Transverse colon (tissue), 4 donors: ENCODE measurements around the gene KCNG4. TPM values are rescaled to one million over a fixed set of nuclear protein-coding genes. Genes with fewer than 3 reads are reported as not detected.

Experiments
- DNase-seq: peaks from one replicate; pipeline ENCODE4 v3.0.0-alpha.2; 2019
- H3K27ac ChIP-seq, 4 donors: fragments of 200-600 bp; sonication (generic); 2 replicates each; pipeline ENCODE4 v1.5.1; 2016 to 2018; ENCODE audit warnings: inconsistent platforms in 4 of 4
- H3K27me3 ChIP-seq: fragments of 200-600 bp; sonication (generic); 2 replicates; pipeline ENCODE4 v1.5.1; 2017; ENCODE audit warnings: inconsistent platforms
- H3K36me3 ChIP-seq, 4 donors: fragments of 200-600 bp; sonication (generic); 2 replicates each; pipeline ENCODE4 v1.5.1; 2017 to 2019; ENCODE audit warnings: inconsistent platforms in 4 of 4
- H3K4me1 ChIP-seq, 4 donors: fragments of 200-600 bp; sonication (generic); 2 replicates each; pipeline ENCODE4 v1.5.1; 2017 to 2020; ENCODE audit warnings: inconsistent platforms in 4 of 4
- H3K4me3 ChIP-seq, 4 donors: fragments of 200-600 bp; sonication (generic); 1 replicate in 1 of 4; 2 replicates in 3 of 4; pipeline versions ENCODE4 v1.5.1 to v1.6.1; 2017 to 2019; ENCODE audit warnings: inconsistent platforms in 4 of 4
- H3K9me3 ChIP-seq, 2 donors: fragments of 200-600 bp; sonication (generic); 2 replicates each; pipeline ENCODE4 v1.5.1; 2017 to 2019; ENCODE audit warnings: inconsistent platforms in 2 of 2
- EP300 ChIP-seq: sonication (generic); formaldehyde crosslinking; IDR thresholded peaks from one replicate; pipeline ENCODE4 v1.6.1; 2017; ENCODE audit warnings: antibody characterized with exemption, low read depth
- POLR2A ChIP-seq: fragments of 450-650 bp; IDR thresholded peaks from one replicate; pipeline ENCODE4 v1.6.1; 2016; ENCODE audit warnings: antibody characterized with exemption, mild to moderate bottlenecking, moderate library complexity
- POLR2AphosphoS5 ChIP-seq, 3 donors: sonication (generic); formaldehyde crosslinking; IDR thresholded peaks; one replicate each; pipeline ENCODE4 v1.6.1; 2016; ENCODE audit warnings: antibody characterized with exemption in 3 of 3
- WGBS, 2 donors: methylation state at CpG; one replicate each; pipeline ENCODE4 v1.1.5; 2018; ENCODE audit warnings: low coverage in 1 of 2; 5-methylcytosine and 5-hydroxymethylcytosine counted together
- in situ Hi-C, 4 donors: fragments of 200-750 bp; cut with MboI; loops; one replicate each; pipeline versions ENCODE4 v1.15.0 to v1.15.1; 2017; ENCODE audit warnings: low sequenced_read_pairs in 3 of 4, low pct_ligation_motif_present in 1 of 4, low pct_unique_long_range_greater_than_20kb in 1 of 4
- intact Hi-C: fragments of 100-400 bp; cut with DNase I; formaldehyde crosslinking; loops from one replicate; pipeline ENCODE4 v1.15.1; 2023; ENCODE audit warnings: low total_unique reads
- total RNA-seq, 4 donors: library from RNA; depleted of rRNA; stranded (reverse); fragments of >200 nt; gene quantifications; one replicate each; pipeline ENCODE4 v1.1.0, GENCODE V29; 2016
- TF ChIP-seq, protein P1 (sequence below), 5 experiments: fragments of 200-600 bp in 3 of 5; fragments of 450-650 bp in 2 of 5; sonication (generic) in 3 of 5; IDR thresholded peaks; 1 replicate in 2 of 5; 2 replicates in 3 of 5; pipeline ENCODE4 v1.5.1; 2016 to 2017; ENCODE audit warnings: antibody characterized with exemption in 5 of 5, inconsistent platforms in 3 of 5, mild to moderate bottlenecking in 2 of 5, moderate library complexity in 1 of 5

KCNG4 gene
- total RNA-seq, 4 donors from 2014 or later, result not detected

DNA sequence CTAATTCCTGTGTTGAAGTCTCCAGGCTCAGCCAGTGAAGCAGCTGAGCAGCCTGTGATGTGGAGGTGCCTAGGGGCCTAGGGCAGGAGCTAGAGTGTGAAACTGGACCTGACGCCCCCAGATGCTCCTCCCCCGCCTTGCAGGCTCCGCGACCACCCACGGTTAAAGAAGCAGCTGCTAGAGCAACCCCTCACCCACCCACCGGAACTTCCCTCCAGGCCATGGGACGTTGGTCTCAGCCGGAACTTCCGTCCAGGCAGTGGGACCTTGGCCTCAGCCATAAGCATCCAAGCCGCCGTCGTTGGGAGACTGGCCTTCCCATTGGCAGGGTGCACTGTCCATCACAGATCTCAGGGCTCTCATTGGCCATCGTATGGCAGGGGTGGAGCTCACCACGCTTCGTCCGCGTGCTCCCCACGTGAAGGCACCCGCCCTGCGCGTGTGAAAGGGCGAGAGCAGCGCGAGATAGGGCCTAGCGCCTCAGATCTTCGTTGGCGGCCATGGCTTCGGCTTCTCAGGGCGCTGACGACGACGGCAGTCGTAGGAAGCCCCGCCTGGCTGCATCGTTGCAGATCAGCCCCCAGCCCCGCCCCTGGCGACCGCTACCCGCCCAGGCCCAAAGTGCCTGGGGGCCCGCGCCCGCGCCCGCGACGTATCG lies 49.0 kb downstream of the KCNG4 start, which contains the start of gene ADAD2:
ADAD2 (plus strand) TSS at position 427 of the 658 bp plus-strand sequence; CDS start at position 501, 74 bp downstream.
- Histone ChIP-seq H3K4me1 (peaks cover 1 to 5% (median 4%) of the 10 kb centered on the region in 4 donors), H3K27ac (no peak within 1 kb of the TSS), H3K27me3 (no peaks in the 10 kb centered on the region), H3K9me3 (no peaks in the 10 kb centered on the region), H3K36me3 (no peaks in the 10 kb centered on the region), H3K4me3 (no peak within 1 kb of the TSS)
- TF ChIP-seq, protein P1, sequence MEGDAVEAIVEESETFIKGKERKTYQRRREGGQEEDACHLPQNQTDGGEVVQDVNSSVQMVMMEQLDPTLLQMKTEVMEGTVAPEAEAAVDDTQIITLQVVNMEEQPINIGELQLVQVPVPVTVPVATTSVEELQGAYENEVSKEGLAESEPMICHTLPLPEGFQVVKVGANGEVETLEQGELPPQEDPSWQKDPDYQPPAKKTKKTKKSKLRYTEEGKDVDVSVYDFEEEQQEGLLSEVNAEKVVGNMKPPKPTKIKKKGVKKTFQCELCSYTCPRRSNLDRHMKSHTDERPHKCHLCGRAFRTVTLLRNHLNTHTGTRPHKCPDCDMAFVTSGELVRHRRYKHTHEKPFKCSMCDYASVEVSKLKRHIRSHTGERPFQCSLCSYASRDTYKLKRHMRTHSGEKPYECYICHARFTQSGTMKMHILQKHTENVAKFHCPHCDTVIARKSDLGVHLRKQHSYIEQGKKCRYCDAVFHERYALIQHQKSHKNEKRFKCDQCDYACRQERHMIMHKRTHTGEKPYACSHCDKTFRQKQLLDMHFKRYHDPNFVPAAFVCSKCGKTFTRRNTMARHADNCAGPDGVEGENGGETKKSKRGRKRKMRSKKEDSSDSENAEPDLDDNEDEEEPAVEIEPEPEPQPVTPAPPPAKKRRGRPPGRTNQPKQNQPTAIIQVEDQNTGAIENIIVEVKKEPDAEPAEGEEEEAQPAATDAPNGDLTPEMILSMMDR (IDR thresholded peaks at IDR 0.05), result no peak
- TF ChIP-seq POLR2A (no peak), EP300 (no peak), POLR2AphosphoS5 (IDR thresholded peaks at IDR 0.05) (no peak)
- no peak for DNase-seq
- in situ Hi-C loops (loop anchor here in 2 of 4 donors (25.0 kb wide), 2 partner anchors 229 to 379 kb away; partner anchors contain the start of genes HSBP1 (in 1 of the 2), NECAB2 (in 1 of the 2) and OSGIN1 (in 1 of the 2)), intact Hi-C loops (no loop called here)
- 92% methylated on average over 46 of the region's 47 CpGs; no CpG with 5 or more reads in 1 of the 2 donors for WGBS, 2 donors

DNA sequence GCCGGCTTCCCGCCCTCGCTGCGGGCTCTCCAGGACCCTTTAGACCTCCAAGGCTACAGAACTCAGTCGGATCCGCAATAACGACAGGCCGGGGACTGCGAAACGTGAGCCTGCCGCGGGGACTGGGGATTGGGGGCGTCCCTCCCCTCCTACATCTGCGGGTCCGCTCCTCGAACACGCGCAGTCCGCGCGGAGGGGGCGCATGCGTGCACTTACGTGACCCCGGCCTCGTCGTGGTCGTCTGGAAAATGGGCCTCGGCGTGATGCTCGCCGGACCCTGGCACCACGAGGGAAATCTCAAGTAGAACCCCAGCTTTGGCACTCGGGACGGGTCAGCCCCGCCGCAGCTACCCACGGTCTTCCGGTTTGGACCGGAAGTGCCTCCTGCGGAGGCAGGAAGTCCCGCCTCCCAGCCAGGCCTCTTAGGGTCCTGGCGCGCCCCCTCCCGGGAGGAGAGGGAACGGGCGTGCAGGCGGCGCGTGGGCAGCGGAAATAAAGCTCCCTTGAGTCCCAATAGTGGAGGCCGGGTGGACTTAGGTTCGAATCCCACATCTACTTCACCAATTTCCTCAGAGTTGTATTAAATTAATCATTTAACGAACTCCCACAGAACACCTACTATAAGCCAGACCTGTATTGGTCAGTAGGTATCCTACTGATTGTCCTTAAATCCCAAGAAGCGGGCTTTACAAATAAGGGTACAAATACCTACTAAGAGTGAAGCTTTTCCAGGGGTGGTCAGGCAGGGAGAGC lies 53.0 kb downstream of the KCNG4 start, which contains the start of gene TAF1C:
TAF1C (minus strand) TSS at position 373 of the 753 bp plus-strand sequence. CDS start 2,069 bp downstream, outside the sequence.
- H3K36me3 ChIP-seq, result peaks cover 0 to 5% (median 0%) of the 10 kb centered on the region in 4 donors
- in situ Hi-C loops, result loop anchor here in 3 of 4 donors (10.0 to 25.0 kb wide), 3 partner anchors 92 to 375 kb away; partner anchors contain the start of genes HSBP1 (in 1 of the 3), NECAB2 (in 1 of the 3) and OSGIN1 (in 1 of the 3)

DNA sequence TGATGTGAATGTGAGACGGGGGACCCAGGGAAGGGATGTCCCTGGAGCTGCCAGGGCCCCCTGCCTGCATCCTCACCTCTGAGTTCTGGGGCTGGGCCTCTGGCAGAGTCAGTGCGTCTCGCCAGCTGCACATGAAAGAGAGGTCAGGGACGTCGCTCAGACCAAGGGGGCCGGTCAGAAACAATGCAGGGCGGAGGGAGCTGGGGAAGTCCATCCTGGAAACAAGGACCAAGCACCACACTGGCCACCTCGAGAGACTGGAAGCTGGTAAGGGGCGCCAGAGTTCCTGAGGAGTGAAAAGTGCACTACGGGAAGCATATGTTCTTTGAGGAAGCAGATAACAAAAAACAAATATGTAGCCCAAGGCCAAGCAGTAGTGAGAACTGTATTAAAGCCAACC lies 55.0 kb downstream of the KCNG4 start:
- TF ChIP-seq POLR2A (no peak), EP300 (no peak), POLR2AphosphoS5 (IDR thresholded peaks at IDR 0.05) (no peak)
- TF ChIP-seq, protein P1 (IDR thresholded peaks at IDR 0.05), result no peak
- Histone ChIP-seq H3K27me3 (no peaks in the 10 kb centered on the region), H3K4me3 (no peak overlapping the region), H3K27ac (peak overlapping the region in 1 of 4 donors; percentile 22), H3K36me3 (peaks cover 0 to 5% (median 0%) of the 10 kb centered on the region in 4 donors), H3K4me1 (peaks cover 5 to 12% (median 8%) of the 10 kb centered on the region in 4 donors), H3K9me3 (no peaks in the 10 kb centered on the region)
- in situ Hi-C loops (loop anchor here in 3 of 4 donors (10.0 to 25.0 kb wide), 3 partner anchors 90 to 372 kb away; partner anchors contain the start of genes HSBP1 (in 1 of the 3), NECAB2 (in 1 of the 3) and OSGIN1 (in 1 of the 3)), intact Hi-C loops (no loop called here)
- DNase-seq, result no peak
- 95% methylated on average over 10 of the region's 10 CpGs; no CpG with 5 or more reads in 1 of the 2 donors for WGBS, 2 donors

More for the DNA sequence above, 53.0 kb downstream of the KCNG4 start, which contains the start of gene TAF1C:
- Histone ChIP-seq H3K27ac (peak within 1 kb of the TSS; percentile 75 to 82 (median 80)), H3K4me3 (peak within 1 kb of the TSS; percentile 65 to 97 (median 88)), H3K4me1 (peaks cover 5 to 12% (median 8%) of the 10 kb centered on the region in 4 donors), H3K27me3 (no peaks in the 10 kb centered on the region), H3K9me3 (no peaks in the 10 kb centered on the region)
- DNase-seq, result peak; percentile 95
- intact Hi-C loops, result no loop called here
- TF ChIP-seq POLR2AphosphoS5 (IDR thresholded peaks at IDR 0.05), result peak; percentile 43 to 75 (median 72)
- TF ChIP-seq POLR2A, result peak; percentile 43
- TF ChIP-seq, protein P1 (IDR thresholded peaks at IDR 0.05), result peak; percentile 93 to 97 (median 97)
- no peak for TF ChIP-seq EP300
- 4% methylated on average over 28 of the region's 55 CpGs; no CpG with 5 or more reads in 1 of the 2 donors for WGBS, 2 donors
